GM19395 (cell line): Measurements from ENCODE around the gene UMODL1.
A peak's percentile ranks its signal among the peaks of the same experiment; 100 is the strongest.
"Not testable (repeated sequence)": the region's sequence is repeated elsewhere in the genome, so short reads cannot be mapped to it uniquely, and the experiment has no call there.

Experiments used
- ATAC-seq: cut with Tn5 transposase; IDR thresholded peaks from one replicate; pipeline ENCODE4 v1.9.1; 2021; ENCODE audit warnings: mild to moderate bottlenecking, moderate library complexity; ENCODE audit not compliant: unreplicated experiment

Gene UMODL1

DNA sequence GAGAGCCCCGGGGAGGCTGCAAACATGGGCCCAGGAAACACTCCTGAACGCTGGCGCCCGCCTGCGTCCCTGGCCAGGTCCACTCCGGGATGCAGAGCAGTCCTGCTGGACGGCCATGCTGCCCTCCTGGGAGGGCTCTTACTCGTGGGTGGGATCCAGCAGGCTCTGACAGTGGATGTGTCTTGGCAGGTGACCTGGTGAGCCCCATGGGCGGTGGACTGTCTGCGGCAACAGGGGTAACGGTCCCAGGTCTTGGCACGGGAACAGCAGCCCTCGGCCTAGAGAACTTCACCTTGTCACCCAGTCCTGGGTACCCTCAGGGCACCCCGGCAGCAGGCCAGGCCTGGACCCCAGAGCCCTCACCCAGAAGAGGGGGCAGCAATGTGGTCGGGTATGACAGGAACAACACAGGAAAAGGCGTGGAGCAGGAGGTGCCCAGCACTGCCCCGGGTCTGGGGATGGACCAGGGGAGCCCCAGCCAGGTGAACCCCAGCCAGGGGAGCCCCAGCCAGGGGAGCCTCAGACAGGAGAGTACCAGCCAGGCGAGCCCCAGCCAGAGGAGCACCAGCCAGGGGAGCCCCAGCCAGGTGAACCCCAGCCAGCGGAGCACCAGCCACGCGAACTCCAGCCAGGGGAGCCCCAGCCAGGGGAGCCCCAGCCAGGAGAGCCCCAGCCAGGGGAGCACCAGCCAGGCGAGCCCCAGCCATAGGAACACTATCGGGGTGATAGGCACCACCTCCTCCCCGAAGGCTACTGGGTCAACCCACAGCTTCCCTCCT lies 39.8 kb downstream of the UMODL1 start:
- ATAC-seq: no peak

DNA sequence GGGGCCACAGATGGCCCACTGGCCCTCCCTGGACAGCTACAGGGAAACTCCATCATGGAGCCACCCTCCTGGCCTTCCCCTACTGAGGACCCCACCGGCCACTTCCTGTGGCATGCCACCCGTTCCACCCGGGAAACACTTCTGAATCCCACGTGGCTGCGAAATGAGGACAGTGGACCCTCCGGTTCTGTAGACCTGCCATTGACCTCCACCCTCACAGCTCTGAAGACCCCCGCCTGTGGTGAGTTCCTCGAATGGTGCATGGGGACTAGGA lies 40.3 kb downstream of the UMODL1 start:
- ATAC-seq: no peak

DNA sequence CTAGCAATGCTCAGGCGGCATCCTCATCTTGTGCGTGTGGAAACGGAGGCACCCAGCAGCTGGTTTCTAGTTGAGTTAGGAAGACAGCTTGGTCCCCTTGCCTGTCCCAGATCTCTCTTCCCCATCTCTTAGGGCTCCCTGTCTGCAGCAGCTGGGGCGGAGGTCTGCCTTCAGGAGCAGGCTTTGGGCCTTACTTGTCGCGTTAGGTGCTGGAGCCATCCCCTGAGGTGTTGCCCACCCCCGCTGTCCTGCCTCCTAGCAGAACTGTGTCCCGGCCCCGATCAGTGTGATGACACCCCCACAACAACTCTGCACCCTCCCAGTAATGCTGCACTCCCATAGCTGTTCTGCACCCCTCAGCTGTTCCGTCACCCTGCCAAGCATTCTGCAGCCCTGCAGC lies 40.7 kb downstream of the UMODL1 start:
- ATAC-seq: no peak

DNA sequence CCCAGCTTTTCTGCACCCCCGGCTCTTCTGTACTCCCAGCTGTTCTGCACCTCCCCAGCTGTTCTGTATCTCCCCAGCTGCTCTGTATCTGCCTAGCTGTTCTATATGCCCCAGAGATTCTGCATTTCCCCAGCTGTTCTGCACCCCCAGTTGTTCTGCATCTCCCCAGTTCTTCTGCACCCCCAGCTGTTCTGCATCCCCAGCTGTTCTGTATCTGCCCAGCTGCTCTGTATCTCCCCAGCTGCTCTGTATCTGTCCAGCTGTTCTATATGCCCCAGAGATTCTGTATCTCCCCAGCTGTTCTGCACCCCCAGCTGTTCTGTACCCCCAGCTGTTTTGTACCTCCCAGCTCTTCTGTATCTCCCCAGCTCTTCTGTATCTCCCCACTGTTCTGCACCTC lies 41.1 kb downstream of the UMODL1 start:
- ATAC-seq: no peak

DNA sequence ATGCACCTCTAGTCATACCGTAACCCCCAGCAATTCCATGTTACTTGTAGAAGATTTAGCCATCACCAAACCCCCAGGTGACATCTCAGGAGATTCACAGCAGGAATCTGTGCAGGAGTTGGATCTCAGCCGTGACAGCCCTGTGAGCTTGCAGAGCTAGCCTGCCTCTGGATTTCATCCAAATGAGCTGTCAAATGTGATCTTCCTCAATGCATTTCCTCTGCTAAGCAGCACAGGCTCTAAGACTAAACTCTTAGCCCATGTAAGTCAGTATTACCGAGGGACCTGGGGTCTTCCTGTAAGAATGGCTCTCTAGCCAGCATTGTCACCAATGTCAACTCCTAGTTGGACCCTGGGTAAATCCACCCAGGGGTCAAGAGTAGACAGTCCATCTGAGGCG lies 41.7 kb downstream of the UMODL1 start:
- no peak for ATAC-seq

DNA sequence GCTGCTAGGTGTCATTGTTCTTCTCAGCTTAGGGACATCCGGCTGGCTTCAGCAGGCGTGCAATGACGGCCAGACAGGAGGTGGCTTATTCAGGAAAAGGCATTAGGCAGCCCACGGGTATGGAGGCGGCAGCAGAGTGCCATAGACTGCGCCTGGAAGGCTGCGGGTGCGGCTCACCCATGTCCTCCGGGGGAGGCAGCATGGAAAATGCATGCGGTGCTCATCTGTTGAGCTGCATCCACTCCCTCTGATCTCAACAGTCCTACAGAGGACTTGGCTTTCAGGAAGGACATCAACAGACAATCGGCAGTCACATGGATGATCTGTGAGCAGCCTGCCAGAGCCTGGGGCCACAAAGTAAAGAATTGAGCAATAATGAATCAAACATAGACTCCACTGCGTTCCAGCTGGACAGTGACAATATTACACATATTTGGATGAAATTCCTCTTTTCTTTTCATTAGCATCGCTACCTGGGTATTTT lies 42.9 kb downstream of the UMODL1 start:
- ATAC-seq: no peak

DNA sequence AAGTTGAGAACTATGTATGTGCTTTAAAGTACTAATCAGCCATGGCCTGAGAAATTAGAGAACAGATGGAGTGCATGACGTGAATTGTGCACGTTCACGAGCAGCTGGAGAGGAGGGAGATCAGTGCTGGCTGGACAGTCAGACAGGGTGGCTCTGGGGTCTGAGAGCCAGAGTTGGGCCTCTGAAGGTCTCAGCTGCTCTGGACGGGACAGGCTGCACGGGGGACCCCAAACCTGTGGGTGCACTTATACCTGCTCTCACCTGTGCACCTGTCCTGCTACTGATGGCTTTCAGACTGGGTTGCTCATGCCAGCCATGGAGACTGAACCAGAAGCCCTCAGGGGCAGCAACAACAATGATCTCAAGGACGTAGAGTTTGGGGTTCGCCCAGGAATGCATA lies 43.5 kb downstream of the UMODL1 start:
- no peak for ATAC-seq

DNA sequence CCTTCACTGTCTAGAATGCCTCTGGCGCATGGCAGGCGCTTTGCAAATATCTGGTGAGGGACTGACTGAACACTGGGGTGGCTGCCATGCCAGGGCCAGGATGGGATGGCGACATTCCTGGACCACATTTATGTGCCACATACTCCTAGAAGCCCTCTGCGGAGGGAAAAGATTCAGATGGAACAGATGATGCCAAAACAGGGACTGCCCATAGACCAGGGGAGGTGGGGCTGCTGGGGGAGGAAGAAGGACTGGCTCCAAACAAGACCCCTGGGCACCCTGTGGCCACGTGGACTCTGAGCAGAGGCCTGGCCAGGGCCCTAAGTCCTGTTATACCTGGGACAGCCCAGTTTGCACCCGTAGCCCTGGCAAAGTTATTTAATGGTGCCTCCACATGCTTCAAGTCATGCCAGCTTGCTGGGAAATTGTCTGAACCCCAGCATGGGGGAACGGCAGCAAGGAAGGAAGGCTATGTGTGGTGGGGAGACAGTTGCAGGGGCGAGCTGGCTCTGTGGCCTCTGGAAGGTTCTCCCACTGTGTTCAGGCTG lies 44.1 kb downstream of the UMODL1 start:
- ATAC-seq: no peak

DNA sequence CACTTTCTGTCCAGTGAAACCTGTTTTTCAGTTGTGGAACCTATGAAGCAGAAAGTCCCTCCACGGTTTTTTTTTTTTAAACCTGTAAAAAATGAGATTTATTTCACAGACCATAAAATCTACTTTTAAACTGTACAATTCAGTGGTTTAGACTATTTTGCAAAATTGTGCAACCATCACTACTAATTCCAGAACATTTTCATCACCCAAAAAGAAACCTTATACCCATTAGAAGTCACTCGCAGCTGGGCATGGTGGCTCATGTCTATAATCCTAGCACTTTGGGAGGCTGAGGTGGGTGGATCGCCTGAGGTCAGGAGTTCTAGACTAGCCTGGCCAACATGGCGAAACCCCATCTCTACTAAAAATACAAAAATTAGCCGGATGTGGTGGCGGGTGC lies 45.4 kb downstream of the UMODL1 start:
- ATAC-seq: not testable (repeated sequence)

DNA sequence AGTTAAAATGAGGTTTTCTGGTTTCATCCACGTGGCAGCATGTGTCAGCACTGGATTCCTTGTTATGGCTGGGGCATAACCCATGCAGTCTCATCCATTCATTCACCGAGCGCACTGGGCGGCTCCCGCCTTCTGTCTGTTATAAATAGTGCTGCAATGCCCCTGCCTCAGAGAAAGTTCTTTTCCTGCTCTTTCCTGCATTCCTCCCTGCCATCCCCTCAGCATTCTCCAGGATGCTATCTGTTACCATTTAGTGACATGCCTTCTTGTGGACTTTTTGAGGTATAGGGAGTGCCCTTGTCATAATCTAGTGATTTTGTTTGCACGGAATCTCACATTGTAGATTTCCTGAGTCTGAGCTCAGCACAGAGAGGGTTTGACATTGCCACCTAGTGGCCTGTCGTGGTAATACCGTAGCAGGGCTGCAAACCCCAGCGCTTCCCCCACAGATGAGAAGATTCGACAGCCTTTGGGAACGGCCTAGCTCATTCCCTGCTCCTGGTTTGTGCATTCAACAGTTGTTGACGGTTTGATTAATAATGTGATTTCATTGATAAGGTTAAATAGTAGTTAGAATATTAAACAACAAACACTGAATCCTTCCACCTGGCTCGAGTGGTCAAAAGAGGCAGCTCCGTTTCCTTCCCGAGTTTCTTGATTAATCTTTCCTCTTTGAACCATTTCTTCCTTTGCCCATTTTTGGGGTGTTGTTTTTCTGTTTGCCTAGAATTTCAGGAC lies 46.3 kb downstream of the UMODL1 start:
- ATAC-seq: peak; percentile 58

DNA sequence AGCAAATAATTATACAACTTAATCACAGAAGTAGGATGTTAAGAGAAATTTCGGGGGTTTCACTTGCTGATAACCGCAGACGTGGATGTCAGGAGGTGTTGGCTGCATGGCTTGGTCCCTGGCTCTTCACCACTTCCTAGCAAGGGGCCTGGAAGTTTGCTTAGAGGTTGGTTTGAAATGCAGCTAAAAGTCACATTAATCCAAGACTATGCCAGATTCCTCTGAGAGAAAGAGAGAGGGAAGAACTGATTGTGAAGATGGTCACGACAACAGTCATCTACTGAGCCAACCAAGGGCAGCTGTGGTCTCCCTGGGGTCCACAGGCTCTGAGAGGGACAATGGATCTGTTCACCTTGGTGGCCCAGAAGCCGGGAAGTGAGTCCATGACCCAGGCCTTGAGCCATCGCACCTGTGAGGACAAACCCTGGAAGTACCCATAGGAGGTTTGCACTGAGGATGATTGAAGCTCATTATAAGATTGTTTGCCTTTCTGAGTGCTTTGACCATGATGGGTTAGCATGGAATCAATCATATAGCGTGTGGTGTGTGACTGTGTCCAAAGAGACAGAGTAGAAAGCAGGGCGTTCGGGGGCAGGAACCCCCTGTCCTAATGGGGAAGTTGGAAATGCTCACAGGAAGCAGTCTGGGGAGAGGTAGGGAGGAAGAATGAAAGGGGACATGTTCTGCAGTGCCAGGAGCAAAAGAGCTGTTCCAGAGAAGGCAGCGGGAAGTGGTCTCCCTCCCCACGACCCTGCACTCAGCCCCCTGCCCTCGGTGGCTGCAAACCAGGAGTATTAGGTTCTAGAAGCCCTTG lies 47.1 kb downstream of the UMODL1 start:
- ATAC-seq: no peak

DNA sequence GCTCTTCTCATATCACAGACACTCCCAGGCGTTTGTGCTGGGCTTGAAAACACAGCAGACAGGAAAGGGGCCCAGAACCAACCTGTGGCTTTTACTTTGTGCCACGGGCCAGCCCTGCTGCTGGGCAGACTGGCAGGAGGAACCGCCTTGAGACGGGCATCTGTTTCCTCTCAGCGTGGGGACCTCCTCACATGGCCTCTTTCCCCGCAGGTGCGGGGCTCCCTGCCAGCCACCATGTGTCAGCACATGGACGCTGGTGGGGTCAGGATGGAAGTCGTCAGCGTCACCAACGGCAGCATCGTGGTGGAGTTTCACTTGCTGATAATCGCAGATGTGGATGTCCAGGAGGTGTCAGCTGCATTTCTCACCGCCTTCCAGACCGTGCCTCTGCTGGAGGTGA lies 47.8 kb downstream of the UMODL1 start:
- no peak for ATAC-seq

DNA sequence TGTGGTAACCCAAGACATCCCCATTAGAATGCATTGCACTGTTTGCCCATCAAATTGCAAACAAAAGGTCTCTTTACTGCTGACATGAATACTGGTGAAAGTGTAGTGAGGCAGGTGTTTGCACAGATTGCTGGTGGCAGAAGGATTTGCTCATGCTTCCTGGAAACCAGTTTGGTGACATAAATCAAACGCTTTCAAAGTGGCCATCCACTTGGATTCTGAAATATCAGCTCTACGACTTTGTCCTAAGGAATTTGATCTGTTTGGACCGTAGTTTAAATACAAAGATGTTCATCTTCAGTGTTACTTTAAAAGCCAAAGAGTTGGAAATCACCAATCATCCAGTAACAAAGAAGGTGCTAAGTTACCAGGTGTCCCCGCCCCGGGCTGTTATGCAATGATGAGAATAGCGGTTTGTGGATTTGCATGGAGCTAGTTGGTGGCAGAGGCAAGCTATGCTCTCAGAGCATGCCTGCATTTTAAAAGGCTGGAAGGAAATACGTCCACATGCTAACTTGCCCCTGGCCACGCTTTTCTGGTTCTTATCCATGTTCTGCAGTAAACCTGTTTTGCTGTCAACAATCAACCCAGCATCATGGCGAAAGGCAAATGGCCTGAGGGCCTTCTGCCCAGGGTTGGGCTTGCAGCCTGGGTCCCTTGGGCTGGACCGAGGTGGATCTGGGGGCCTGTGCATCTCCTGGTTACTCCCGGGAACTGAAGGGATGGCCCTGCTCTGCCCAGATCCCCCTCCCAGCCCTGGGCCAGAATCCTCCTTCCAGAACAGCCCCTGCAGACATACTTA lies 49.2 kb downstream of the UMODL1 start:
- no peak for ATAC-seq

DNA sequence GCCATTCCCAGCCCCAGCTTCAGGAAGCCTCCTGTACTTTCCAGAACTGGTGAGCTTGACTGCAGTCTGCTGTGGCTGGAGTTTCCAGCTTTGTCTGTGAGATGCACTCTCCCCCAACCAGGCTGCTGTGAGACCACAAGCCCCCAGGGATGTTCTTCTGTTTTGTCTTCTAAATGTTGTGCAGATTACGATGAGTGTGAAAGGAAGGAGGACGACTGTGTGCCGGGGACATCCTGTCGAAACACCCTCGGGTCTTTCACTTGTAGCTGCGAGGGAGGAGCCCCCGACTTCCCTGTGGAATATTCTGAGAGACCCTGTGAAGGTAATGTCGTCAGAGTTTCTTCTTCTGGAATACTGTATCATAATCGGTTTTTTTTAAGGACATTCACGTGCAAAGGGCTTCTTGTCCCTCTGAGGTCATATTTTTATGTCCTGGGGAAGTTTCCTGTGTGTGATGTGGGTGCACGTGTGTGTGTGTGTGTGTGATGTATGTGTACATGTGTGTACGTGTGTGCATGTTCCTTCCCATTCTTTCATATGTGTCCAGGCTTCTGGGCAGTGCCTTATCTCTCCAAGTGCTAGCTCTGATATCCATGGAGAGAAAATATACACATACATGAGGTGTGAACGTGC lies 49.9 kb downstream of the UMODL1 start:
- no peak for ATAC-seq

DNA sequence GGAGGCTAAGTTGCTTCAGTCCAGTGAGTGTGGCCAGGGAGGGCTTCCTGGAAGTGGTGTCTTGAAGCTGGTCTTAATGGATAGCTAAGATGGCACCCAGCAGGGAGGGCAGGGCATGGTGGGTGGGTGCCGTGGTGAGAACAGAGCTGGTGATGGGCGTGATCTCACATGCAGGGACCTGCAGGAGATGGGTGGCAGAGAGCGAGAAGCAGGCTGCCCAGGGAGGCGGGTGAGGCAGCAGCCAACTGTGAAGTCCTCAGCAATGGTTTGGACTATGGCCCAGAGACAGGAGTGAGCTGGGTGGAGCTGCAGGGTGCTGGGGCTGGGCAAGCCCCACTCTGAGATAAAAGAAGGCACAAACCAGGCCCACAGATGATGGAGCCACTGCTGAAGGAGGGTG lies 50.7 kb downstream of the UMODL1 start:
- ATAC-seq: no peak

DNA sequence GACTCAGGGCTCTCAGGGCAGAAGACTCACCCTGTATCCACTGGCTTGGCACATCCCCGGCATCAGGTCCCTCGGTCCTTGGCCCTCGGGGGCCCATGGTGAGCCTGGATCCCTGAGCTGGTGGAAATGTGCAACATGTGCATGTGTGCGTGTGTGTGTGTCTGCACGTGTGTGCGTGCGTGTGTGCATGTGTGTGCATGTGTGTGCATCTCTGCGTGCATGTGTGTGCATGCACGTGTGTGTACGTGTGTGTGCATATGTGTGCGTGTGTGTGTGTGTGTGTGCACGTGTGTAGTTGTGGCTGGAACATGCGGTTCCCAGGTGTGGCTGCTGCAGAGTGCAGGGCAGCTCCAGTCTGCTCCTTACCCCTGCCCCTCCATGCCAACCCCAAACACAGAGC lies 51.3 kb downstream of the UMODL1 start:
- no peak for ATAC-seq

DNA sequence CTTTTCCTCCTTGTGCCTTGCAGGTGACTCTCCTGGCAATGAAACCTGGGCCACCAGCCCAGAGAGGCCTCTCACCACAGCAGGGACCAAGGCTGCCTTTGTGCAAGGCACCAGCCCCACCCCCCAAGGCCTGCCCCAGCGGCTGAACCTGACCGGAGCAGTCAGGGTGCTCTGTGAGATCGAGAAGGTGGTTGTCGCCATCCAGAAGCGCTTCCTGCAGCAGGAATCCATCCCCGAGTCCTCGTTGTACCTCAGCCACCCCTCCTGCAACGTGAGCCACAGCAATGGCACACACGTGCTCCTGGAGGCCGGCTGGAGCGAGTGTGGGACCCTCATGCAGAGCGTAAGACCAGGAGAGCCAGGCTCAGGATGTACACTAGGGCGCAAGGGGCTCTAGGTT lies 51.7 kb downstream of the UMODL1 start:
- ATAC-seq: no peak

DNA sequence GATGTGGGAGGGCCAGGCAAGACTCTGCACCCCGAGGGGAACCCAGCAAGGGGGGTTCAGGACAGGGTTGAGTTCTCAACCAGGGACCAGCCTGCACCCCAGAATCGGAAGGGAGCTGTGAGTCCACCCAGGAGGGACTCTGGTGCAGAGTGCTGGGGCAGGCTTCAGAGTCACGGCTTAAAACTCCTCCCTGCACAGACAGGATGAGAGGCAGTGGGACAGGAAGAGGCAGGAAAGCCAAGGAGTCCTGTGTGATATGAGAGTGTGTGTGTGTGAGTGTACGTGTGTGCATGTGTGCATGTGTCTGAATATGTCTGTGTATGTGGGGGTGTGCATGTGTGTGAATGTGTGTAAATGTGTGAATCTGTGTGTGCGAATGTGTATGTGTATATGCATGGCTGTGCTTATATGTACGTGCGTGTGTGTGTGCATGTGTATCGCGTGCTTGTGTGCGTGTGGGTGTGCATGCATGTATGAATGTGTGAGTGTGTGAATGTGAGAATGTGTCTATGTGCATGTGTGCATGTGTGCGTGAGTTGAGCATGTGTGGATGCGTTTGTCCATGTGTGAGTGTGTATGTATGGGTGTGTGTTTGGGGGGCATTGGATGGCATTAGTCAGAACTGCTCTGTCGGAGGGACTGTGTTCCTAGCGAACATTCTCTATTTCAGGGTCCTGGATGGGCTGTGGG lies 52.2 kb downstream of the UMODL1 start:
- ATAC-seq: no peak

DNA sequence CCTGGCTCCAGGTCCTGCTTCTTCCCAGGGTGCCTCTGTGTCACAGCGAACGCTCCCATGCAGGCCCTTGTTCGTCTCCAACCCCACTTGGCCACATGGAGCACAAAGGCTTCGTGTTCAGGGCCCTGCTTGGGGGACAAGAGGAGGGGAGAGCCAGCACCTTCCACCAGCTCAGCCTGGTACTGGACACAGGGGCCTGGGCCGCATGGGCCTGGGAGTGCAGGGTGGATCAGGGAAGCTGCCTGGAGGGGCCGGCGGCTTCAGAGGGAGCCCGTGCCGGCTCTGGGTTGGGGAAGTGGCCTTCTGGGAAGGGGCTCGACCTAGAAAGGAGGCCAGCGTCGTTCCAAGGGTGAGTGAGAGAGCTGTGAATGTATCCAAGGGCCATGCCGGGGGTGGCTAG lies 53.0 kb downstream of the UMODL1 start:
- no peak for ATAC-seq
